ENCODE data around the gene DOCK4.

GRCh38 chr7:112199672-112200071, 6.5 kb downstream of the DOCK4 start:
- TF ChIP-seq POLR2A (IDR thresholded peaks at IDR 0.05; ENCODE audit: control extremely low read depth in 1 of 2, low read depth in 2 of 2, low read length in 2 of 2) (no peak), JUND (IDR thresholded peaks at IDR 0.05; ENCODE audit: low read length) (no peak)

All from H1 (cell line).